H9 (cell line): ENCODE results near the gene PIK3C3. TPM values are rescaled to one million over a fixed set of nuclear protein-coding genes. Genes with fewer than 3 reads are reported as not detected.

ENCODE experiments used
- DNase-seq: peaks from one replicate; pipeline ENCODE4 v3.0.0-alpha.2; 2017
- H2AFZ ChIP-seq: one replicate; pipeline ENCODE4 v1.6.1; 2013; ENCODE audit warnings: mild to moderate bottlenecking, low read length, control low read depth, moderate library complexity
- H2AK5ac ChIP-seq: 2 replicates; pipeline ENCODE4 v1.6.1; 2013; ENCODE audit warnings: low read length, control low read depth, mixed read lengths; ENCODE audit not compliant: insufficient read length
- H2BK120ac ChIP-seq: one replicate; pipeline ENCODE4 v1.6.1; 2013; ENCODE audit warnings: low read depth, mild to moderate bottlenecking, low read length, control low read depth, inconsistent platforms; ENCODE audit not compliant: poor library complexity, severe bottlenecking
- H2BK12ac ChIP-seq: 2 replicates; pipeline ENCODE4 v1.6.1; 2013; ENCODE audit warnings: low read length, control low read depth, mixed read lengths, low read depth; ENCODE audit not compliant: insufficient read length
- H2BK15ac ChIP-seq: 2 replicates; pipeline ENCODE4 v1.6.1; 2013; ENCODE audit warnings: low read depth, low read length, control low read depth
- H2BK20ac ChIP-seq: one replicate; pipeline ENCODE4 v1.6.1; 2013; ENCODE audit warnings: low read depth, mild to moderate bottlenecking, low read length, control low read depth, inconsistent platforms; ENCODE audit not compliant: poor library complexity, severe bottlenecking
- H2BK5ac ChIP-seq: 2 replicates; pipeline ENCODE4 v1.6.1; 2013; ENCODE audit warnings: low read length, control low read depth, mixed read lengths; ENCODE audit not compliant: insufficient read length
- H3K14ac ChIP-seq: 2 replicates; pipeline ENCODE4 v1.6.1; 2013; ENCODE audit warnings: low read length, control low read depth; ENCODE audit not compliant: insufficient read depth
- H3K18ac ChIP-seq: 2 replicates; pipeline ENCODE4 v1.6.1; 2013; ENCODE audit warnings: low read depth, mild to moderate bottlenecking, mixed read lengths, low read length, control low read depth; ENCODE audit not compliant: insufficient read length
- H3K23ac ChIP-seq: 2 replicates; pipeline ENCODE4 v1.6.1; 2013; ENCODE audit warnings: low read length, control low read depth, mixed read lengths, low read depth; ENCODE audit not compliant: insufficient read length
- H3K23me2 ChIP-seq: 2 replicates; pipeline ENCODE4 v1.6.1; 2013; ENCODE audit warnings: low read depth, mild to moderate bottlenecking, mixed read lengths, low read length, control low read depth; ENCODE audit not compliant: insufficient read length, poor library complexity, severe bottlenecking
- H3K27ac ChIP-seq: 2 replicates; pipeline ENCODE4 v1.5.1; 2013; ENCODE audit warnings: low read length, control low read depth, mixed read lengths, low read depth; ENCODE audit not compliant: insufficient read length
- H3K27me3 ChIP-seq: 2 replicates; pipeline ENCODE4 v1.6.1; 2013; ENCODE audit warnings: low read length, control low read depth, inconsistent platforms; ENCODE audit not compliant: insufficient read depth
- H3K4ac ChIP-seq: 2 replicates; pipeline ENCODE4 v1.6.1; 2013; ENCODE audit warnings: low read depth, mild to moderate bottlenecking, control low read depth, inconsistent platforms, low read length, moderate library complexity
- H3K4me1 ChIP-seq: 2 replicates; pipeline ENCODE4 v1.6.1; 2013; ENCODE audit warnings: low read length, control low read depth, inconsistent platforms; ENCODE audit not compliant: insufficient read depth
- H3K4me2 ChIP-seq: 2 replicates; pipeline ENCODE4 v1.6.1; 2013; ENCODE audit warnings: low read length, control low read depth, mixed read lengths; ENCODE audit not compliant: insufficient read length, insufficient read depth
- H3K56ac ChIP-seq: 2 replicates; pipeline ENCODE4 v1.6.1; 2013; ENCODE audit warnings: low read depth, mild to moderate bottlenecking, mixed read lengths, low read length, control low read depth; ENCODE audit not compliant: insufficient read length
- H3K79me1 ChIP-seq: 2 replicates; pipeline ENCODE4 v1.6.1; 2013; ENCODE audit warnings: low read depth, mild to moderate bottlenecking, moderate library complexity, low read length, control low read depth, inconsistent platforms; ENCODE audit not compliant: insufficient read depth, poor library complexity, severe bottlenecking
- H3K79me2 ChIP-seq: 2 replicates; pipeline ENCODE4 v1.6.1; 2013; ENCODE audit warnings: low read length, control low read depth, inconsistent platforms; ENCODE audit not compliant: insufficient read depth
- H3K9ac ChIP-seq: 2 replicates; pipeline ENCODE4 v1.6.1; 2013; ENCODE audit warnings: low read length, control low read depth, mixed read lengths; ENCODE audit not compliant: insufficient read length; ENCODE audit errors: extremely low read depth
- H3K9me3 ChIP-seq: one replicate; pipeline ENCODE4 v1.6.1; 2013; ENCODE audit warnings: low read depth, low read length, inconsistent platforms; ENCODE audit not compliant: control insufficient read depth
- H3T11ph ChIP-seq: one replicate; pipeline ENCODE4 v1.6.1; 2013; ENCODE audit warnings: mild to moderate bottlenecking, low read length, control low read depth, inconsistent platforms
- H4K20me1 ChIP-seq: one replicate; pipeline ENCODE4 v1.6.1; 2013; ENCODE audit not compliant: control insufficient read depth, insufficient read length, insufficient read depth
- H4K5ac ChIP-seq: 2 replicates; pipeline ENCODE4 v1.6.1; 2013; ENCODE audit warnings: low read depth, mild to moderate bottlenecking, mixed read lengths, low read length, control low read depth; ENCODE audit not compliant: insufficient read length
- H4K8ac ChIP-seq: replicated peaks from 2 replicates; pipeline ENCODE4 v1.6.1; 2013; ENCODE audit warnings: low read length, control low read depth, mixed read lengths, low read depth; ENCODE audit not compliant: insufficient read length
- H4K91ac ChIP-seq: 2 replicates; pipeline ENCODE4 v1.6.1; 2013; ENCODE audit warnings: low read depth, mild to moderate bottlenecking, moderate library complexity, mixed read lengths, low read length, control low read depth; ENCODE audit not compliant: insufficient read length
- H3K27ac Mint-ChIP-seq, 3 experiments: 2 replicates in 2 of 3; 3 replicates in 1 of 3; pipeline ENCODE4 v1.8.0; 2020 to 2021; ENCODE audit warnings: mixed read lengths in 3 of 3, mild to moderate bottlenecking in 1 of 3, moderate library complexity in 1 of 3
- H3K27me3 Mint-ChIP-seq: 2 replicates; pipeline ENCODE4 v1.8.0; 2021; ENCODE audit warnings: low read depth, mild to moderate bottlenecking, moderate library complexity, mixed read lengths
- H3K36me3 Mint-ChIP-seq, 3 experiments: 2 replicates in 2 of 3; 3 replicates in 1 of 3; pipeline ENCODE4 v1.8.0; 2020 to 2021; ENCODE audit warnings: low read depth in 3 of 3, mixed read lengths in 3 of 3; ENCODE audit not compliant: insufficient read depth in 1 of 3
- H3K4me1 Mint-ChIP-seq, 2 experiments: 2 replicates each; pipeline ENCODE4 v1.8.0; 2020; ENCODE audit warnings: mixed read lengths in 2 of 2
- H3K4me3 Mint-ChIP-seq, 2 experiments: 2 replicates in 1 of 2; 3 replicates in 1 of 2; pipeline ENCODE4 v1.8.0; 2020 to 2021; ENCODE audit warnings: mild to moderate bottlenecking in 2 of 2, mixed read lengths in 2 of 2, moderate library complexity in 1 of 2
- H3K9me3 Mint-ChIP-seq, 2 experiments: 2 replicates in 1 of 2; 3 replicates in 1 of 2; pipeline ENCODE4 v1.8.0; 2020; ENCODE audit warnings: mild to moderate bottlenecking in 2 of 2, mixed read lengths in 2 of 2, moderate library complexity in 1 of 2
- WGBS: extraction: QIAGEN DNeasy Blood & Tissue Kit; methylation state at CpG from one replicate; pipeline ENCODE4 v1.1.7; 2013; ENCODE audit warnings: missing lambda C conversion rate, low lambda C conversion rate, mixed read lengths; ENCODE audit not compliant: insufficient read length; ENCODE audit errors: extremely low coverage; 5-methylcytosine and 5-hydroxymethylcytosine counted together
- total RNA-seq: library from RNA; stranded (reverse); gene quantifications from 2 replicates; pipeline ENCODE4 v1.2.1, GENCODE V29; 2021
- TF ChIP-seq, protein P1 (sequence below): fragments of 200-600 bp; sonication (generic); conservative IDR thresholded peaks from 3 replicates; pipeline ENCODE4 v1.8.0; 2021; ENCODE audit warnings: antibody characterized with exemption, mild to moderate bottlenecking

PIK3C3 gene
- total RNA-seq, 1 experiment from 2014 or later = 48.8 TPM

DNA sequence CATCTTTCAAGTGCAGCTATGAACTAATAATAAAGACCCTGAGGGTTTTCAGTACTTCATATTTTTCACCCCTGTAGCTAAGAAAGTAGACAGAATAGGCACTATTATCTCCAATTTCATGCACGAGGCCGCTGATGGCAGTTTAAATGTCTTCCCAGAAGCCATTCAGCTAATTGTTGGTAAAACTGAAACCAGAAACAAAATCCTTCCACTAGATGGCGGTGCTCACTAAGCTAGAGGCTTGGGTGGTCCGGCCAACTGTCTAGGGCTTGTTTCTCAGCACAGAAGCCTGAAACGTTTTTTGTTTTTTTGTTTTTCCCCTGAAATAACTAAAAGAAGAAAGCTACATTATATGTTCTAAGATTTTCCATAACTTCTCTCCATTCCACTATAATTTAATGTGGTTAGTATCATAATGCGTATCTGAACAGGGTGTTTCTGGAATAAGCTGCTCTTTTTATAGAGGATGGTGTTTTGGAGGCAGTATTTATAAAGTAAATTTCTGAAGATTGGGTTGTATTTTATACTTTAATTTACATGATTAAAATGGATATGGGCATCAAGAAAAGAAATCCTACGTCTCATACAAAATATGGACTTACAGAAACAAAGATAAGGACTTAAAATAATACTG is 159.4 kb downstream of the PIK3C3 start:
- no peak overlapping the region for H3T11ph ChIP-seq
- H2BK20ac ChIP-seq = no peak overlapping the region
- H3K9ac ChIP-seq = no peak overlapping the region
- Mint-ChIP-seq H3K4me1 (peaks cover 8 to 13% of the 10 kb centered on the region in 2 experiments), H3K27ac (no peak overlapping the region), H3K27me3 (no peaks in the 10 kb centered on the region), H3K4me3 (no peak overlapping the region), H3K9me3 (peaks cover 13% of the 10 kb centered on the region in 2 experiments), H3K36me3 (peaks cover 6 to 13% (median 11%) of the 10 kb centered on the region in 3 experiments; a peak in 4 of 7 replicates)
- H4K91ac ChIP-seq = no peak overlapping the region
- H3K79me2 ChIP-seq = no peaks in the 10 kb centered on the region
- no peaks in the 10 kb centered on the region for H3K9me3 ChIP-seq
- H3K18ac ChIP-seq = no peak overlapping the region
- no peak overlapping the region for H2AFZ ChIP-seq
- no peak overlapping the region for H3K56ac ChIP-seq
- H3K4ac ChIP-seq = no peak overlapping the region
- no peak overlapping the region for H4K8ac ChIP-seq
- H3K14ac ChIP-seq = no peak overlapping the region
- no peaks in the 10 kb centered on the region for H3K79me1 ChIP-seq
- no peak overlapping the region for H2AK5ac ChIP-seq
- TF ChIP-seq, protein P1, sequence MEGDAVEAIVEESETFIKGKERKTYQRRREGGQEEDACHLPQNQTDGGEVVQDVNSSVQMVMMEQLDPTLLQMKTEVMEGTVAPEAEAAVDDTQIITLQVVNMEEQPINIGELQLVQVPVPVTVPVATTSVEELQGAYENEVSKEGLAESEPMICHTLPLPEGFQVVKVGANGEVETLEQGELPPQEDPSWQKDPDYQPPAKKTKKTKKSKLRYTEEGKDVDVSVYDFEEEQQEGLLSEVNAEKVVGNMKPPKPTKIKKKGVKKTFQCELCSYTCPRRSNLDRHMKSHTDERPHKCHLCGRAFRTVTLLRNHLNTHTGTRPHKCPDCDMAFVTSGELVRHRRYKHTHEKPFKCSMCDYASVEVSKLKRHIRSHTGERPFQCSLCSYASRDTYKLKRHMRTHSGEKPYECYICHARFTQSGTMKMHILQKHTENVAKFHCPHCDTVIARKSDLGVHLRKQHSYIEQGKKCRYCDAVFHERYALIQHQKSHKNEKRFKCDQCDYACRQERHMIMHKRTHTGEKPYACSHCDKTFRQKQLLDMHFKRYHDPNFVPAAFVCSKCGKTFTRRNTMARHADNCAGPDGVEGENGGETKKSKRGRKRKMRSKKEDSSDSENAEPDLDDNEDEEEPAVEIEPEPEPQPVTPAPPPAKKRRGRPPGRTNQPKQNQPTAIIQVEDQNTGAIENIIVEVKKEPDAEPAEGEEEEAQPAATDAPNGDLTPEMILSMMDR = peak; percentile 94
- no peaks in the 10 kb centered on the region for H3K27me3 ChIP-seq
- no peaks in the 10 kb centered on the region for H3K4me1 ChIP-seq
- H3K27ac ChIP-seq = no peak overlapping the region
- no peak overlapping the region for H4K5ac ChIP-seq
- no peak overlapping the region for H2BK120ac ChIP-seq
- WGBS = no CpG with 5 or more reads among the region's 7 CpGs
- no peaks in the 10 kb centered on the region for H3K23me2 ChIP-seq
- H2BK15ac ChIP-seq = no peak overlapping the region
- peak; percentile 70 for DNase-seq
- no peak overlapping the region for H2BK12ac ChIP-seq
- no peak overlapping the region for H3K4me2 ChIP-seq
- H3K23ac ChIP-seq = no peak overlapping the region
- H2BK5ac ChIP-seq = no peak overlapping the region
- H4K20me1 ChIP-seq = no peaks in the 10 kb centered on the region
